PC-3 (cell line): ENCODE results near the gene CALHM1. TPM values are rescaled to one million over a fixed set of nuclear protein-coding genes. Genes with fewer than 3 reads are reported as not detected.

ENCODE experiments used
- ATAC-seq: fragments of 200-7000 bp; cut with Tn5 transposase; 2 replicates; pipeline ENCODE4 v1.9.1; 2020; ENCODE audit warnings: mild to moderate bottlenecking, moderate library complexity
- BruUV-seq: library from RNA; stranded (reverse); fragments of 400-500 nt; replicated peaks from 2 replicates; lab custom pipeline; 2021; lab: Mats Ljungman, UMichigan
- CTCF ChIA-PET: fragments of 300-600 bp; sonication (Branson Sonifier 250); formaldehyde crosslinking; loops from one replicate; lab custom pipeline; 2022; ENCODE audit warnings: antibody characterized with exemption; lab: Charles Lee
- POLR2A ChIA-PET: fragments of 300-600 bp; sonication (Branson Sonifier 250); formaldehyde crosslinking; loops from one replicate; lab custom pipeline; 2022; ENCODE audit warnings: antibody characterized with exemption; ENCODE audit not compliant: unreplicated experiment; lab: Charles Lee
- DNase-seq: peaks from one replicate; pipeline ENCODE4 v3.0.0-alpha.2; 2015
- H2AFZ ChIP-seq: fragments of 300-600 bp; sonication (generic); 2 replicates; pipeline ENCODE4 v1.6.0; 2016; ENCODE audit warnings: antibody characterized with exemption, low read length
- H3F3A ChIP-seq: fragments of 300-600 bp; sonication (generic); one replicate; pipeline ENCODE4 v1.6.0; 2017; ENCODE audit warnings: antibody characterized with exemption, low read length, control low read depth, mild to moderate bottlenecking; ENCODE audit not compliant: unreplicated experiment
- H3K27ac ChIP-seq: fragments of 300-600 bp; sonication (generic); 2 replicates; pipeline ENCODE4 v1.5.1; 2016; ENCODE audit warnings: mild to moderate bottlenecking, low read length
- H3K27me3 ChIP-seq: fragments of 300-600 bp; sonication (generic); 2 replicates; pipeline ENCODE4 v1.6.1; 2016; ENCODE audit warnings: low read length, mixed read lengths
- H3K36me3 ChIP-seq: fragments of 300-600 bp; sonication (generic); 2 replicates; pipeline ENCODE4 v1.6.1; 2016; ENCODE audit warnings: low read depth, mixed run types, low read length, mixed read lengths
- H3K4me1 ChIP-seq: fragments of 300-600 bp; sonication (generic); 2 replicates; pipeline ENCODE4 v1.5.1; 2016; ENCODE audit warnings: low read length; ENCODE audit not compliant: insufficient read depth
- H3K4me2 ChIP-seq: fragments of 300-600 bp; sonication (generic); 2 replicates; pipeline ENCODE4 v1.6.0; 2016; ENCODE audit warnings: low read length
- H3K4me3 ChIP-seq: fragments of 300-600 bp; sonication (generic); 2 replicates; pipeline ENCODE4 v1.5.1; 2016; ENCODE audit warnings: mild to moderate bottlenecking, low read length, mixed read lengths
- H3K79me2 ChIP-seq: fragments of 300-600 bp; sonication (generic); 2 replicates; pipeline ENCODE4 v1.6.1; 2017; ENCODE audit warnings: low read length, mixed read lengths
- H3K9ac ChIP-seq: fragments of 300-600 bp; sonication (generic); 2 replicates; pipeline ENCODE4 v1.6.0; 2016; ENCODE audit warnings: mild to moderate bottlenecking, low read length
- H3K9me2 ChIP-seq: fragments of 300-600 bp; sonication (generic); replicated peaks from 2 replicates; pipeline ENCODE4 v1.6.1; 2016; ENCODE audit warnings: mixed run types, low read length, mixed read lengths
- H3K9me3 ChIP-seq: fragments of 300-600 bp; sonication (generic); 2 replicates; pipeline ENCODE4 v1.6.1; 2016; ENCODE audit warnings: low read length, mixed read lengths
- H4K20me1 ChIP-seq: fragments of 300-600 bp; sonication (generic); 2 replicates; pipeline ENCODE4 v1.6.1; 2016; ENCODE audit warnings: low read length, mixed read lengths
- CTCF ChIP-seq: fragments of 300-600 bp; sonication (generic); conservative IDR thresholded peaks from 2 replicates; pipeline ENCODE4 v1.5.1; 2017; ENCODE audit warnings: antibody characterized with exemption, low read depth, mild to moderate bottlenecking, low read length
- EZH2 ChIP-seq: fragments of 300-600 bp; sonication (generic); IDR thresholded peaks from one replicate; pipeline ENCODE4 v1.6.1; 2017; ENCODE audit warnings: antibody characterized with exemption, mild to moderate bottlenecking, low read length; ENCODE audit not compliant: unreplicated experiment
- EZH2phosphoT487 ChIP-seq: fragments of 300-600 bp; sonication (generic); IDR thresholded peaks from 2 replicates; pipeline ENCODE4 v1.6.1; 2018; ENCODE audit warnings: mild to moderate bottlenecking, antibody characterized with exemption, low read length, borderline replicate concordance
- intact Hi-C: fragments of 100-400 bp; cut with micrococcal nuclease; formaldehyde crosslinking; loops from 2 replicates; pipeline ENCODE4 v1.9.0; 2023
- total RNA-seq: library from RNA; depleted of rRNA; stranded (reverse); fragments of >200 nt; gene quantifications from 2 replicates; pipeline ENCODE4 v1.2.3, GENCODE V29; 2014

Gene CALHM1
- total RNA-seq, 1 experiment from 2014 or later, result not detected

GRCh38 chr10:103431902-103432301 lies 26.8 kb downstream of the CALHM1 start:
- no TSS peak for BruUV-seq

GRCh38 chr10:103429647-103430046 lies 29.1 kb downstream of the CALHM1 start:
- no peak for TF ChIP-seq EZH2phosphoT487
- no peak for TF ChIP-seq CTCF
- TF ChIP-seq EZH2, result no peak
- H3K9ac ChIP-seq, result no peak overlapping the region
- ATAC-seq, result no peak
- no peak overlapping the region for H3K4me3 ChIP-seq
- CTCF ChIA-PET, result interaction anchor here (0.5 kb wide), 1 partner anchor 16 kb away, joined by 3 read pairs; no protein-coding TSS in a partner anchor
- H2AFZ ChIP-seq, result no peak overlapping the region
- no peak overlapping the region for H3K27ac ChIP-seq
- H3K9me2 ChIP-seq, result no peaks in the 10 kb centered on the region
- H3F3A ChIP-seq, result no peaks in the 10 kb centered on the region
- H3K36me3 ChIP-seq, result peaks cover 36% of the 10 kb centered on the region
- intact Hi-C loops, result loop anchor here (5.0 kb wide), 1 partner anchor 53 kb away; no protein-coding TSS in a partner anchor
- H4K20me1 ChIP-seq, result no peaks in the 10 kb centered on the region
- BruUV-seq, result no TSS peak
- no peaks in the 10 kb centered on the region for H3K4me1 ChIP-seq
- no peaks in the 10 kb centered on the region for H3K9me3 ChIP-seq
- POLR2A ChIA-PET, result no interaction called here
- DNase-seq, result no peak
- H3K79me2 ChIP-seq, result no peaks in the 10 kb centered on the region
- H3K27me3 ChIP-seq, result no peaks in the 10 kb centered on the region
- H3K4me2 ChIP-seq, result no peak overlapping the region

More at GRCh38 chr10:103431902-103432301, 26.8 kb downstream of the CALHM1 start:
- no peaks in the 10 kb centered on the region for H3K9me3 ChIP-seq
- intact Hi-C loops, result loop anchor here (5.0 kb wide), 1 partner anchor 50 kb away; no protein-coding TSS in a partner anchor
- no peaks in the 10 kb centered on the region for H3K27me3 ChIP-seq
- no peak overlapping the region for H2AFZ ChIP-seq
- no peaks in the 10 kb centered on the region for H3K4me1 ChIP-seq
- no peaks in the 10 kb centered on the region for H3K9me2 ChIP-seq
- no peak overlapping the region for H3K27ac ChIP-seq
- ChIA-PET POLR2A (no interaction called here), CTCF (no interaction called here)
- TF ChIP-seq EZH2, result no peak
- TF ChIP-seq EZH2phosphoT487, result no peak
- TF ChIP-seq CTCF, result no peak
- H4K20me1 ChIP-seq, result no peaks in the 10 kb centered on the region
- DNase-seq (no peak), ATAC-seq (peak; percentile 68)
- no peak overlapping the region for H3K4me2 ChIP-seq
- no peaks in the 10 kb centered on the region for H3F3A ChIP-seq
- no peak overlapping the region for H3K9ac ChIP-seq
- no peaks in the 10 kb centered on the region for H3K79me2 ChIP-seq
- peaks cover 30% of the 10 kb centered on the region for H3K36me3 ChIP-seq
- H3K4me3 ChIP-seq, result no peak overlapping the region

GRCh38 chr10:103428989-103429643 lies 29.6 kb downstream of the CALHM1 start:
- no peaks in the 10 kb centered on the region for H3K27me3 ChIP-seq
- H2AFZ ChIP-seq, result no peak overlapping the region
- H3K9ac ChIP-seq, result no peak overlapping the region
- H3K4me3 ChIP-seq, result no peak overlapping the region
- no peak for TF ChIP-seq CTCF
- TF ChIP-seq EZH2, result no peak
- TF ChIP-seq EZH2phosphoT487, result no peak
- H3K27ac ChIP-seq, result no peak overlapping the region
- no peak overlapping the region for H3K4me2 ChIP-seq
- no TSS peak for BruUV-seq
- no peaks in the 10 kb centered on the region for H3K9me3 ChIP-seq
- intact Hi-C loops, result no loop called here
- H3K36me3 ChIP-seq, result peaks cover 36% of the 10 kb centered on the region
- ATAC-seq (no peak), DNase-seq (no peak)
- CTCF ChIA-PET, result no interaction called here
- no peaks in the 10 kb centered on the region for H3F3A ChIP-seq
- H4K20me1 ChIP-seq, result no peaks in the 10 kb centered on the region
- H3K4me1 ChIP-seq, result no peaks in the 10 kb centered on the region
- POLR2A ChIA-PET, result no interaction called here
- H3K79me2 ChIP-seq, result no peaks in the 10 kb centered on the region
- H3K9me2 ChIP-seq, result no peaks in the 10 kb centered on the region
